ENCODE results near the gene FUCA1.
"Not testable (repeated sequence)": the region's sequence is repeated elsewhere in the genome, so short reads cannot be mapped to it uniquely, and the experiment has no call there.

Gene FUCA1

DNA sequence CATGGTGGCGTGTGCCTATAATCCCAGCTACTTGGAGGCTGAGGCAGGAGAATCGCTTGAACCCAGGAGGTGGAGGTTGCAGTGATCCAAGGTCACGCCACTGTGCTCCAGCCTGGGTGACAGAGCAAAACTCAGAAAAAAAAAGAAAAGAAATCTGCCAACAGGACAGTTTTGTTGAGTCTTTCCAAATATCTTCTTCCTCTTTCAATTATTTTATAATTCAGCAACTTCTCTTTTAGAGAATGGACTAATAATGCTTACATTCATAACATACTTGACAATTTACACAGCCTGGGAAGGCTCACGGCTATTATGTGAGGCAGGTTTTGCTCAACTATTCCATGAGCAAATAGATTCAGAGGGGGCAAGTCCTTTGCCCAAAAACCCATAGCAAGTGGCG is 27.0 kb upstream of the FUCA1 start:
- no peak for DNase-seq

DNA sequence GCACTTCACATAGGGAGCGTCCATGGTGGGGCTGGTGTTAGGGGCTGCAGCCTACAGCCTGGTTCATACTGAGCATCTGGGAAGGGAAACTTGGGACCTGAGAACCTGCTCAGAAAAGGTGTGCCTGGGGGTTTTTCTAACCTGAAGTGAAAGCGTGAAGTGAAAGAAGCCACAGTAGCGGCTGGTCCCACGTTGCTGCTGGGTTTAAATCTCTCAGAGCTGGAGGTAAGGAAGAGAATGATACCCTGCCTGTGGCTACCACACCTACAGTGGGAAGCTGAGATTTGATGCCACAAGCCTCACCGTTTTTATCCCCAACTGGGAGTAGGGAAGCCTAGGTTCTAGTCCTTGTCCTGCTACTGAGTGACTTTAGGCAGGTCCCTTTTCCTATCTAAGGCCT is 21.0 kb upstream of the FUCA1 start:
- no peak for DNase-seq

DNA sequence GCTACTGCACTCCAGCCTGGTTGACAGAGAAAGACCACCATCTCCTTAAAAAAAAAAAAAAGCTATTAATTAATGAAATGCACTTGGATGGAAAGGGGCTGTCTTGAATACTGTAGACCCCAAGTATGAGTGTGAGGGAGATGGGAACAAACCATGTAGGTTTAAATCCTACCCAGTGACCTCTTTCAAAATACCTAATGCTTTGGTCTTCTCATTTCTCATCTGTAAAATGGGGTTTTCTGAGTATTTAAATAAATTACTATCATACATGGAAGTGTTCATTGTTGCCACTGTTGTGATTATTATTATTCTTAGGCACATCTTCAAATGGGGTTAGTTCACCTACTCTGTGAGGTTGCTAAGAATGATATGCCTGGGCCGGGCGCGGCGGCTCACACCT is 17.1 kb upstream of the FUCA1 start:
- no peak for DNase-seq

DNA sequence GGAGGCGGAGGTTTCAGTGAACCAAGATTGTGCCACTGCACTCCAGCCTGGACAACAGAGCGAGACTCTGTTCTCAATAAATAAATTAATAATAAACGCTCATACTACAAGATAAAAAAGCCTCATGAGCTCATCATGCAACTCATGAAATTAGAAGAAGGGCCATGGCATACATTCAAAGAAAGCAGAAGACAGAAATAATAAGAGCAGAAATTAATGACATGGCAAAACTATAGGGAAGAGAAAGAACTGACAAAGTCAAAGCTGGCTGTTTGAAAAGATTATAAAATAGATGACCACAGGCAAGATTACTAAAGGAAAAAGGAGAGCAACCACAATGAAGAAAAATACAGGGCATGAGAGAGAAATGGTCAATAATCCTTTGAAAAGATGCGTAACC is 14.7 kb upstream of the FUCA1 start:
- DNase-seq: no peak

DNA sequence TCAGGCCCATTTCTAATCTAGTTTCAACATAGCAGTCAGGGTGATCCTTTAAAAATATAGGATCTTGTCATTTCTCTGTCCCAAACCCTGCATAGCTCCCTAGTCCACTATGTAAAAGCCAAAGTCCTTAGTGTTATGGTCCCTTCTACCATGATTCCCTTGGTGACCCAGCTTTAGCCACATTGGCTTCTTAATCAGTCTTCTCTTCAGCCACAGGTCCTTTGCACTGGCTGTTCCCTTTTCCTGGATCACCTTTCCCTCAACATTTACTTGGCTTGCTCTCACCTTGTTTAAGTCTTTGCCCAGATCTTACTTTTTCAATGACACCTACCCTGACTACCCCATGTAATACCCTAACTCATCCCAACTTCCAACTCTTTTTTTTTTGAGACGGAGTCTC is 11.7 kb upstream of the FUCA1 start:
- no peak for DNase-seq

DNA sequence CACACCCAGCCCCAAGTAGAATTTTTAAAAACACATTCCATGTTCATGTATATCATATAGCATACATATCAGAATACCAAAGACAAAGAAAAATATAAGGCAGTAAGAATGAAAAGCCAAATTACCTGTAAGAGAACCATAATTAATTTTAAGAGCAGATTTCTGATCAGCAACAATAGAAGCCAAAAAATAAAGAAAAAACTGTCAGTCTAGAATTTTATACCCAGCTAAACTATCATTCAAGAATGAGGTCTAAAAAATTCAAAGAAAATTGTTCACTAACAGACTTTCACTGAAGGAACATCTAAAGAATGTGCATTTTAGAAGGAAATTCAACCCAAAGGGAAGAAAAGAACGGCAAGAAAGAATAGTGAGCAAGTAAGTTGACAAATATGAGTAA is 10.6 kb upstream of the FUCA1 start:
- DNase-seq: no peak

DNA sequence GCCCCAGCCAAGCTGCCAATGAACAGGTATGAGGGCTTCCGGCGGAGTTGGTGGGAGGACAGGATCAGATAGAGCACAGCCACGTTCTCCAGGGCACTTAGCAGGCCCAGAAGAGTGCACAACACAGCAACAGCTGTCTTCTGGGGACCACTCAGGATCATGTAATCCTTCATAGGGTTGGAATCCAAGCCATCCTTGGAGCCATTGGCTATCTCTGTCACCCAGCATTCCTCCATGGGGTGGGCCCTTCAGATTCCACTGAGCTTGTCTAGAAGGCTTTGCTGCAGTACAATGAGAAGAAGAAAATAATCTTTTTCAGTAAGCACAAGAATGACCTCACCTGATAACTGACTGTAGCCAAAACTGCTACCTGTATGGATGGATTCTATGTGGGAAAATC is 7.3 kb upstream of the FUCA1 start:
- DNase-seq: no peak

DNA sequence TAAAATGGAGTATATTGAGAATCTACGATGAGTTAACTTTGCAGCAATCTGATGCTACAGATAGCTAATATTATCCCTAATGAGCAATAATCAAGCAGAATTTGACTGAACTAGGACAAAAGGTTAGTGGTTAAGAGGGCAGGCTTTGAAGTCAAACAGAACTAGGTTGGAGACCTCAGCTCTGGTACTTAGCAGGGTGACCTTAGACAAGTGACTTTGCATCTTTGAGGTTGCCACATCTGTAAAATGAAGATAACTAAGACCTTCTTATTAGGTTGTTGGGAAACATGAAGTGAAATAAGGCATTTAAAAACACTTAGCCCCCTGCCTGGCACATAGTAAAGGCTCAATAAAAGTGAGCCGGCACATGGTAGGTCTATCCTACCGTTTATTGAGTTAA is 4.3 kb upstream of the FUCA1 start:
- no peak for DNase-seq

DNA sequence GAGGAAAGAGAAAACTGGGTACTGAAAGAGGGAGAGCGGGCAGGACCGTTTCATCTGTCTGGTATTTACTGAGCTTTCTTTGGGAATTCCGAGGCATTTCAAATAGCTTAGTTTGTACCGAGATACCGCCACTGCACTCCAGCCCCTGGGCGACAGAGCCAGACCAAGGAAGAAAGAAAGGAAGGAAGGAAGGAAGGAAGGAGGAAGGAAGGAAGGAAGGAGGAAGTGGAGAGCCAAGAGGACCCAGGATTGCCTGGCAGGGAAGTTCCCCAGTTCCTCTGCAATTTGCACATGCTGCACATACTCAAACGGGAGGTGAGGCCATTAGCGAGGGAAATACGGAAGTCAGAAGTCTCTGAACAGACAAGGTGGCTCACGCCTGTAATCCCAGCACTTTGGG is 961 bp upstream of the FUCA1 start:
- DNase-seq: no peak

DNA sequence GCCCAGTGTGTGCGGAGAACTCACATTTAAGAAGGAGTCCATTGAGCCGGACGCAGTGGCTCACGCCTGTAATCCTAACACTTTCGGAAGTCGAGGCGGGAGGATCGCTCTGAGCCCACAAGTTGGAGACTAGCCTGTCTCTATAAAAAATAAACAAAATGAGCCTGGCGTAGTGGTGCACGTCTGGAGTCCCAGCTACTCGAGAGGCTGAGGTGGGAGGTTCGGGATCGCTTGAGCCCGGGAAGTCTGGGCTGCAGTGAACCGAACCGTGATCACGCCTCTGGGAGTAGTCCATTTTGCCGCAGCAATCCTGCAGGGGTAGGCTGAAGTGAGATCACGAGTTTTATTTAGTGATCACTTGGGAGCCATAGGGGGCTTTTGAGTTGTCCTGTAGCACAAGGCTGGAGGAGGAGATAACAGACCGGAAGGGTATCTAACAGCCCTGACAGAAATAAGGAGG is 497 bp upstream of the FUCA1 start:
- no peak for DNase-seq

DNA sequence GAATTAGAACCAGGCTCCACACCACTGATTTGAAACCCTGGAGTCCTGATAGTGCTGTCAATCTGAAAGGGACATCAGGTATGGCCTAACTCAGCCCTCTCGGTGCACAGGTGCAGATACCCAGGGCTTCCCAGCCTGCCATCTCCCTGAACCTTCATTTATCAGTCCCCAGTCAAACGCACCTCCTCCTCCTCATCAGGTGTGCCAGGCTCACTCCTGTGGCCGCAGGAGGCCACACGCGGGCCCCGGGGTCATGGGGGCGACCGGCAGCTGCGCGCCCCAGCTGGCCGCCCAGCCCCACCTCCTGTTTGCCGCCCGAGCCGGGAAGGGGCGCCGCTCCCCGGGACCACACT is 572 bp downstream of the FUCA1 start:
- no peak for DNase-seq

DNA sequence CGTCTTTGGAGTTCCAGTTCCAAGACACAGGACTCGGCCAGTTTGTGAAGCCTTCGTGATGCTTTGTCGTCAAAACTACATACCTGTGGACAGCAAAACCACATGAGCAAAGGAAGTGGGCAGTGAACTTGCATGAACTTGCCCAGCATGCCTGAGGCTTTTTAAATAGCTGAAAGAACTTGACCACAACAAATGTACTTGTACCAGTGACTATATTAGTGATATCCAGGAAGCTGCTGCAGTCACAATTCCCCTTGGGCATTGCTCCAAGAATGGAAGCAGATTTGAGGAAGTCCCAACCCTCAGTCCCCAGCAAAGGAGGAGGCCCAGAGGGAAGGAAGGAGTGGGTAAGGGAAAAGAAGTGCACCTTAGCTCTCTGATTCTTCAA is 2.6 kb downstream of the FUCA1 start:
- no peak for DNase-seq

DNA sequence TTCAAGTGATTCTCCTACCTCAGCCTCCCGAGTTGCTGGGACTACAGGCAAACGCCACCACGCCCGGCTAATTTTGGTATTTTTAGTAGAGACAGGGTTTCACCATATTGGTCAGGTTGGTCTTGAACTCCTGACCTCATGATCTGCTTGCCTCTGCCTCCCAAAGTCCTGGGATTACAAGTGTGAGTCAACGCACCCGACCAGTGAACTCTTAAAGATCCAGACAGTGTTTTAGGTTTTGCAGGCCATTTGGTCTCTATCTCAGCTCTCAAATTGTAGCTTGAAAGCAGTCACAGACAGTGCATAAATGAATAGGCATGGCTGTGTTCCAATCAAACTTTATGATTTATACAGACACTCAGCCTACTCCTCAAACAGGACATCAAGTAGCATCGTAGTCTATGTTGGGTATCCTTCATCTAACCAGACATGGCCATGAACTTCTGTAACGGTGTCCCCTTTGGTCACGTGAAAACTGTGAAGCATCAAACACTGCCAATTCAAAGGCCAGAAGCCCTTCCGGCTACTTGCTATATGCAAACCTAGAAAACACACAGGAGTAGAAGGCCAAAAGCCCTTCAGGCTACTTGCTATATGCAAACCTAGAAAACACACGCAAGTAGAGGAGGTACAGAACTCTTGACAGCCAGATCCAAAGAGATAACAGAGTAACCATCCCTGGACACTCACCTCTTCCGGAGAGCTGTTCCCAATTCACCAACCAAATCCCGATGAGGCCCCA is 3.1 kb downstream of the FUCA1 start:
- no peak for DNase-seq

DNA sequence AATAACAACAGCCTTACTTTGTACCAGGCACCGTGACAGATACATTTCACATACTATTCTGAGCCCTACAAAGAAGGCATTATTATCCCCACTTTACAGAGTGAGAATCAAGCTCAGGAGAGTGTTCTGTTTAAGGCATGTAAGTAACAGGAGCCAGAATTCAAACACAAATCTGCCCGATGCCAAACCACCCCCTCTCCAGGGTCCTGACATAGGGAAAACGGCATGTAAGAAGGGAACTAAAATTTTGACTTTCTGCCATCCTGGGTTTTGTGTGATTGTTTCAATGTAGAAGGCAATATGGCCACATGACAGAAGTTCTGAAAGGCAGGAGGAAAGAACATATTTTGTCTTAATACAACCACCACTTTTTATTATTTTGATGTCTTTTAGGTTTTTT is 5.5 kb downstream of the FUCA1 start:
- no peak for DNase-seq

DNA sequence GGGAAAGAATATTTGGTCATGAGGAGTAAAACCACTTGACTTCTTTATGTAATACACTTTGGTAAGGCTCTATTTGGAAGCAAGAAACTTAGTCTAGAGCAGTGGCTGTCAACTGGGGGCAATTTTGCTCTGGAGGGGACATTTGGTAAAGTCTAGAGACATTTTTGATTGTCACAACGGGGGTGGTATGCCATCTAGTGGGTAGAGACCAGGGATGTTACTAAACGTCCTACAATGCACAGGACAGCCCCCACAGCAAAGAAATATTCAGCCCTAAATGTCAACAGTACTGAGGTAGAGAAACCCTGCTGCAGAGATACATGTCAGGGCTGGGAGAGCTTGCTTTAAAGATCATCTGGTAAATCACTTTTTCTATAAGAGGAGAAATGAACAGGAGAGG is 13.5 kb downstream of the FUCA1 start:
- no peak for DNase-seq

DNA sequence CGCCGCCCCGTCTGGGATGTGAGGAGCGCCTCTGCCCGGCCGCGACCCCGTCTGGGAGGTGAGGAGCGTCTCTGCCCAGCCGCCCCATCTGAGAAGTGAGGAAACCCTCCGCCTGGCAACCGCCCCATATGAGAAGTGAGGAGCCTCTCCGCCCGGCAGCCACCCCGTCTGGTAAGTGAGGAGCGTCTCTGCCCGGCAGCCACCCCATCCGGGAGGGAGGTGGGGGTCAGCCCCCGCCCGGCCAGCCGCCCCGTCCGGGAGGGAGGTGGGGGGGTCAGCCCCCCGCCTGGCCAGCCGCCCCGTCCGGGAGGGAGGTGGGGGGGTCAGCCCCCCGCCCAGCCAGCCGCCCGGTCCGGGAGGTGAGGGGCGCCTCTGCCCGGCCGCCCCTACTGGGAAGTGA is 15.0 kb downstream of the FUCA1 start:
- DNase-seq: not testable (repeated sequence)

DNA sequence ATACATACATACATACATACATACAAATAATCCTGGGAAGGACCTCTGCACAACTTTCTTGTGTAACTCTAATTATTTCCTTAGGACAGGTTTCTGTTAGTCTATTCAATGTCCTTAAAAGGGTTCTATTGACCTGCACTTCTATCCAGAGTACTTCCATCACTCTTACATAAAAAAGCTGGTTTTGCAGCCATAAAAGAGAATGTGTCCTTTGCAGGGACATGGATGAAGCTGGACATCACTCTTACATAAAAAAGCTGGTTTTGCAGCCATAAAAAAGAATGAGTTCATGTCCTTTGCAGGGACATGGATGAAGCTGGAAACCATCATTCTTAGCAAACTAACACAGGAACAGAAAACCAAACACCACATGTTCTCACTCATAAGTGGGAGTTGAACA is 16.7 kb downstream of the FUCA1 start:
- not testable (repeated sequence) for DNase-seq

DNA sequence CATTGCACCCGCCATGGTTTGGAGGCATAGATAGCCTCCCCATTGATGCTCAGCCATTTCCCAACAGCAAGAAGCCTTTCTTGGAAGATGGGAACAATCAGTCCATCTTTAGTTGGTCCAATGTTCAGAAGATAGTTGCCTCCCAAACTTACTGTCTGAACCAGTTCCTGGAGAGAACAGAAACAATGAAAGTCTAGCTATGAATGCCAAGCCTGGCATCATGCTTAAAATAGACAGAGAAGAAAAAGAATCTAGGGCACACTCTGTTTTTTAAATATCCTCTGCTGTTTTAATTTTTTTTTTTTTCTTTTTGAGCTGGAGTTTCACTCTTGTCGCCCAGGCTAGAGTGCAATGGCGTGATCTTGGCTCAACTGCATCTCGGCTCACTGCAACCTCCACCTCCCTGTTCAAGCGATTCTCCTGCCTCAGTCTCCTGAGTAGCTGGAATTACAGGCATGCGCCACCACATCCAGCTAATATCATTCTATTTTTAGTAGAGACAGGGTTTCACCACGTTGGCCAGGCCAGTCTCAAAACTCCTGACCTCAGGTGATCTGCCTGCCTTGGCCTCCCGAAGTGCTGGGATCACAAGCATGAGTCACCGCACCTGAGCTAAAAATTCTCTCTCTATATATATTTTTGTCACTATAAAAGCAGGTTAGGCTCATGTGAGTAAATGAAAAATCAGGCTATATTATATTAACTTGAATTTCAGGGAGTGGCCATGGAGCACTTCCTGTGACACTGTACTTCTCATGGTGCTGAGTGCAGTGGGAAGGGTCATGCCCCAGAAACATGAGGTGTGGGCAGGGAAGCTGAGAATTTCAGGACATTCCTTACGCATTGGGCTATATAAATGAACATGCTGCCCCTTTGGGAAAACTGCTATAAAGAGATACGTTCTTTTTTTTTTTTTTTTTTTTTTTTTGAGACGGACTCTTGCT is 19.1 kb downstream of the FUCA1 start:
- DNase-seq: no peak

DNA sequence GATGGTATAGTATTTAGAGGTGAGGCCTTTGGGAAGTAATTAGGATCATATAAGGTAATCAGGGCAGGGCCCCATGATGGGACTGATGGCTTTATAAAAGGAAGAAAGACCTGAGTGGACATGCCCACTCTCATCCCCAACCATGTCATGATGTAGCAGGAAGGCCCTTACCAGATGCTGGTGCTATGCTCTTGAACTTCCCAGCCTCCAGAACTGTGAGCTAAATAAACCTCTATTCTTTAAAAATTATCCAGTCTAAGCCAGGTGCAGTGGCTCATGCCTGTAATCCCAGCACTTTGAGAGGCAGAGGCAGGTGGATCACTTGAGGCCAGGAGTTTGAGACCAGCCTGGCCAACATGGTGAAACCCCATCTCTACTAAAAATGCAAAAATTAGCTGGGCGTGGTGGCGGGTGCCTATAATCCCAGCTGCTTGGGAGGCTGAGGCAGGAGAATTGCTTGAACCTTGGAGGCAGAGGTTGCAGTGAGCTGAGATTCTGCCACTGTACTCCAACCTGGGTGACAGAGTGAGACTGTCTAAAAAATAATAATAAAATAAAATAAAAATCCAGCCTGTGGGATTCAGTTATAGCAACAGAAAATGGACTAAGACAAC is 20.5 kb downstream of the FUCA1 start:
- not testable (repeated sequence) for DNase-seq

DNA sequence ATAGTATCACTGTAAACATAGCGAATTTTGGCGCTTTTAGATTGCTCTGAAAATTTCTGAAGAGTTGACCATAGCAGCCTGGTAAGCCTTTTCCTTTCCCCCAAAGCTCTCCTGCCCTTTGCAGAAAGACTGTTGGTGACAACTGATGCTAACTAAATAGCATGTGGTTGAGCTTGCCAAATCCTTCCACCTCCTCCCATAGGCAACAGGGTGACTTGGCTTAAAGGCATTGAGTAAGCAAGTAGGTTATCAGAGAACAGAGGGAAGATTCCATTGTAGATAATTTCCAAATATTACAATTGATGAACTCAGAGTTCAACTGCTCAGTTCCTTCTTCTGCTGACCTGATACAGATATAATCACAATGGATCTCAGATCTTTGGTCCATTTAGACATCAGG is 22.9 kb downstream of the FUCA1 start:
- no peak for DNase-seq

DNA sequence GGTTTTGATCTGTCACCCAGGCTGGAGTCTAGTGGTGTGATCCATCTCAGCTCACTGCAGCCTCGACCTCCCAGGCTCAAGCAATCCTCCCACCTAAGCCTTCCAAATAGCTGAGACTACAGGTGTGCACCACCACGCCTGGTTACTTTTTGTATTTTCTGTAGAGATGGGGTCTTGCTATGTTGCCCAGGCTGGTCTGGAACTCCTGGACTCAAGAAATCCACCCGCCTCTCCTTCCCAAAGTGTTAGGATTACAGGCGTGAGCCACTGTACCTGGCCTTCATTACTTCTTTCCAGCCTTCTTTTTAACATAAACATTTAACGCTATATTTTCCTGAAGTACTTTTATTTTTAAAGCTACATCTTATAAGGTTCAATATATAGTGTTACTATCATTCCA is 24.4 kb downstream of the FUCA1 start:
- DNase-seq: no peak

DNA sequence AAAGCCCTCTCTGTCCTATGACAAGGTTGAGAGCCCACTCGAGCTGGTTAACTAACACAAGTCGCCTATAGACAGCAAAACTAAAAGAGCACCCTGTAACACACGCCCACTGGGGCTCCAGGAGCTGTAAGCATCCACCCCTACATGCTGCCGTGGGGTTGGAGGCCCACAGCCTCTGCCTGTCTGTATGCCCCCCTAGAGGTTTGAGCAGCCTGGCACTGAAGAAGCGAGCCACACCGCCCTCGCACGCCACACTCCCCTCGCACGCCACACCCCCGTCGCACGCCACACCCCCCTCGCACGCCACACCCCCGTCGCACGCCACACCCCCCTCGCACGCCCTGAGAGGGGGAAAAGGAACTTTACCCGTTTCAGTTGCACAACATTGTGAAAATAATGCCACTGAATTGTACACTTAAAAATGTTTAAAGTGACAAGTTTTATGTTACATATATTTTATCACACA is 29.7 kb downstream of the FUCA1 start:
- DNase-seq: no peak

DNA sequence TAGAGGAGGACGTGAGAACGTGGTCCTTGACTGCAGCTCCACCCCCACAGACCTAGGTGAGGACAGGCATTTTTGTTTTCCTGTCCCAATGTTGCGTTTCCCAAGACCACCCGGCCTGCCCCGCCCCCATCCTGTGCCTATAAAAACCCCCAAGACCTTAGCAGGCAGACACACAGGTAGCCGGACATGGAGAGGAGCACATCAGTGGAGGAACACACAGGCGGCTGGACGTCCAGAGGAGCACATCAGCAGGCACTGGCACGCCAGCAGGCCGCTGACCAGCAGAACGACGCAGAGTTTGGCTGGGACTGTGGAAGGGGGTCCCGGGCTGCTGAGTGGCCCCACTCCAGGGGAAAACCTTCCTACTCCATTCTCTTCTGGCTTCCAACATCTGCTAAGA is 30.2 kb downstream of the FUCA1 start:
- no peak for DNase-seq

DNA sequence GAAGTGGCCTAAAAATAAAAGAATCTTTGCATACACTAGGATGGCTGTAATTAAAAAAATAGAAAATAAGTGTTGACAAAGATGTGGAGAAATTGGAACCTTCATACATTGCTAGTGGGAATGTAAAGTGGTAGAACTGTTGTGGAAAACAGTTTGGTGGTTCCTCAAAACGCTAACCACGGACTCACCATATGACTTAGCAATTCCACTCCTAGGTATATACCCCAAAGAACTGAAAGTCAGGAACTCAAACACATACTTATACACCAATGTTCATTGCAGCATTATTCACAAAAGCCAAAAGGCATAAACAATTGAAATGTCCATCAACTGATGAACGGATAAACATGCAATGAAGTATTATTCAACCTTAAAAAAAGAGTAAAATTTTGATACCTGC is 32.1 kb downstream of the FUCA1 start:
- no peak for DNase-seq

Data from amniotic stem cell (primary cell).